NOMO-1 treated with DMSO at 0.1 percent for 48 hours (cell line): ENCODE data around the gene ZNF451.
"Not testable (repeated sequence)": the region's sequence is repeated elsewhere in the genome, so short reads cannot be mapped to it uniquely, and the experiment has no call there.

ENCODE experiments used
- DNase-seq: peaks from one replicate; lab custom pipeline; 2025; ENCODE audit not compliant: unreplicated experiment; lab: John Stamatoyannopoulos, UW

Gene ZNF451, protein sequence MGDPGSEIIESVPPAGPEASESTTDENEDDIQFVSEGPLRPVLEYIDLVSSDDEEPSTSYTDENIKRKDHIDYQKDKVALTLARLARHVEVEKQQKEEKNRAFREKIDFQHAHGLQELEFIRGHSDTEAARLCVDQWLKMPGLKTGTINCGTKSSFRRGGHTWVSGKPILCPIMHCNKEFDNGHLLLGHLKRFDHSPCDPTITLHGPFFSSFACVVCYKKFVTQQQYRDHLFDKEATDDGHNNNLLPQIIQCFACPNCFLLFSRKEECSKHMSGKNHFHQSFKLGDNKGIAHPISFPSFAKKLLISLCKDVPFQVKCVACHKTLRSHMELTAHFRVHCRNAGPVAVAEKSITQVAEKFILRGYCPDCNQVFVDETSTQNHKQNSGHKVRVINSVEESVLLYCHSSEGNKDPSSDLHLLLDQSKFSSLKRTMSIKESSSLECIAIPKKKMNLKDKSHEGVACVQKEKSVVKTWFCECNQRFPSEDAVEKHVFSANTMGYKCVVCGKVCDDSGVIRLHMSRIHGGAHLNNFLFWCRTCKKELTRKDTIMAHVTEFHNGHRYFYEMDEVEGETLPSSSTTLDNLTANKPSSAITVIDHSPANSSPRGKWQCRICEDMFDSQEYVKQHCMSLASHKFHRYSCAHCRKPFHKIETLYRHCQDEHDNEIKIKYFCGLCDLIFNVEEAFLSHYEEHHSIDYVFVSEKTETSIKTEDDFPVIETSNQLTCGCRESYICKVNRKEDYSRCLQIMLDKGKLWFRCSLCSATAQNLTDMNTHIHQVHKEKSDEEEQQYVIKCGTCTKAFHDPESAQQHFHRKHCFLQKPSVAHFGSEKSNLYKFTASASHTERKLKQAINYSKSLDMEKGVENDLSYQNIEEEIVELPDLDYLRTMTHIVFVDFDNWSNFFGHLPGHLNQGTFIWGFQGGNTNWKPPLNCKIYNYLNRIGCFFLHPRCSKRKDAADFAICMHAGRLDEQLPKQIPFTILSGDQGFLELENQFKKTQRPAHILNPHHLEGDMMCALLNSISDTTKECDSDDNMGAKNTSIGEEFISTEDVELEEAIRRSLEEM

GRCh38 chr6:57089687-57090457, at the start of gene ZNF451:
Gene ZNF451, plus strand, starts transcription at chr6:57090188. Its CDS starts 66 bp downstream, at chr6:57090254.
- peak; percentile 98 for DNase-seq

GRCh38 chr6:57044061-57044460, 45.9 kb upstream of the ZNF451 start:
- DNase-seq = not testable (repeated sequence)

- DNase-seq = no peak
Measured at GRCh38 chr6:57044568-57044967, 45.4 kb upstream of the ZNF451 start.

- DNase-seq = peak; percentile 85
Measured at GRCh38 chr6:57046332-57047256, 43.4 kb upstream of the ZNF451 start, which contains the start of gene KIAA1586. Gene KIAA1586, plus strand, starts transcription at chr6:57046693. Its CDS starts 63 bp downstream, at chr6:57046756.

DNA sequence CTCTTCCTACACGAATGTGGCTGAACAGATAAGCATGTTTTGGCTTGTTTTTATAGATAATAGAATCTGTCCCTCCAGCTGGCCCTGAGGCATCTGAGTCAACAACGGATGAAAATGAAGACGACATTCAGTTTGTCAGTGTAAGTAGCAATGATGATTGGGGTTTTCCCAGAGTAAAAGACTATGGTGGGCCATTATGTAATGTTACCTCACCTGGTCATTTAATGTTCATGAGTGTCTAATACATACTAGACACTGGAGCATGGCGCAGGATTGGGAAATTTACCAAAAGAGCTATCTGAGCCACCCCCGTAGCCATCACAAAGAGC, 42.8 kb upstream of the ZNF451 start:
- not testable (repeated sequence) for DNase-seq

DNA sequence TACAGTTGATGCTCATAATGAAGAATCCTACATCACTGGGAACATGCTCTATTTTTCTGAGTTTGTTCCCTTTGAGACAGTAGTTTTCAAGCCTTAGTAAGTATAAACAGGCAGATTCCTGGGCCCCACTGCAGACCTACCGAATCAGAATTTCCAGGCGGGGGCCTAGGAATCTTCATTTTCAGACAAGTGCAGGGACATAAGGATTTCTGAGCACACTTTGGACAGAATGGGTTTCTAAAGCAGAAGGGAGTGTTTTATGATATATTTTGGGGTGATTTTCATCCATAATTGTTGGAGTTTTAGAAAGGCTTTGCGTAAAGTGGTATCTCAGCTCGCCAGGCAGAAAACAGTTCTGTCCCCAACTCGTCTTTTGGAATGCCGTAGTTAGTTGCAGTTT, 42.1 kb upstream of the ZNF451 start:
- not testable (repeated sequence) for DNase-seq

GRCh38 chr6:57048577-57048976, 41.4 kb upstream of the ZNF451 start:
- DNase-seq = no peak

DNA sequence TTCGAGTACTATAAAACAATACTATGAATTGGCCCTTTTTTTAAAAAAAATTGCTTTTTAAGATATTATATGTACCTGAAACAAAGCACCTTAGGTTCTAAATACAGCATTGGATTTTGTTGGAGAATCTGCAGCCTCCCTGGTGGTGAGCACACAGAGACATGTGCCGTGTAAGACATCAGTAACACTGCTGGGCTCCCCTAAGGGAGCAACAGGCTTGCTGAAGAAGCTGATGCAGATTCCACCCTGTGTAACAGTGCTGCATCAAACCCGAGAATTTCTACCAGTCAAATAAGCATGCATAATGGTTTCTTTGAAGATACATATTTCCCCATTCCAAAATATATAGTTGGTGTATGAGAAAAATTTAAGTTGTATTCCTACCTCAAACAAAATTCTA, 26.1 kb upstream of the ZNF451 start:
- no peak for DNase-seq

GRCh38 chr6:57064809-57065208, 25.2 kb upstream of the ZNF451 start:
- DNase-seq = no peak

- DNase-seq = no peak
Measured at GRCh38 chr6:57068061-57068460, 21.9 kb upstream of the ZNF451 start.

DNA sequence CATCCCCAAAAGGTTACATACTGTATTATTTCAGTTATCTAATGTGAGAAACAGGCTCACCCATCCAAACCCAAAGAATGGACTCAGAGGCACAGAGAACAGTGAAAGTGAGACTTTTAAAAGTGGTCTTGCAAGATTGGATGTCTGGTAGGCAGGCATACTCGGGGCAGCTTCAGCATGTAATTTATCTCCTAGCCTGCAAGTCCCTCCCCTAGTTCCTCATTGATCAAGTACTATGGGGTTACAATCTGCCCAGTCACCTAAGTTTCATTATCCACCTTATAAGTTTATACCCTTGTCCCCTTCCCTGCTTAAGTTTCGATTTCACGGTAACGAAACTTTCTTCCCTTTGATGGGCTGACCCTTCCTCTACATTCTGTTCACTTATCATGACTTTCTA, 20.8 kb upstream of the ZNF451 start:
- DNase-seq = no peak

DNA sequence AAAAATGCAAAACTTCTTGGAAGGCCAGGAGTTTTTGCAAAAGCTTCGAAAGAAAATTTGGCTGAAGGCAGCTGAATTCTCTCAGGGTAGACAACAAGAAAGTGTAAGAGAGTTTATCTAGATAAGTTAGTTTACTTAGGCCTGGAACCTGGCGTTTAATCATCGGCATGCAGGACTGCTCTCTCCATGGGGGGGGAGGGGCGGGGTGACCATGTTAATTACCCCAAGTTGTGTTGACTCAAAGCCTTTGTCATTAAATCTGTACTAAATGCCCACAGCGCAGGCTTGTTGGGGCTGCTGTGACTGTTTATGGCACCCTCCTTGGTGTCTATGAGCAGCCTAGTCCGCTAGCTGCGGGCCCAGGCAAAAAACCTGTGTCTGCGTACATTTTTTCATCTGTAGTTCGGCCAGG, 20.1 kb upstream of the ZNF451 start:
- DNase-seq = no peak

DNA sequence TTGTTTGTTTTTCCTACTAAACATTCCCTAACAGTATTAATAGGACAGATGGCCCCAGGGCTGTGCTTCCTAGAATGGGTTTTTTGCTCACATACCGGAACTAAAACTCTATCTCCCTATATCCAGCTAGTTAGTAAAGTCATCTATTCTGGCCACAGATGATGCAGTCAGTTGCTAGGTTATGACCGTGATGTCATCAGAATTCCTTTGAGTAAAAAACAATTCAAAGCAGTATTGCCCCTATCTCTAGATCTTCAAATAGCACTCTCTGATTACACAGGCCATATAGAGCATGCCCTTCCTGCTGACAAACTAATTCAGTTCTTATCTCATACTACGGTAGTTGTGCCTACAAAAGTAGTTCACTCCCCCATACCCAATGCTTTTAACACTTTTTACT, 17.9 kb upstream of the ZNF451 start:
- no peak for DNase-seq

DNA sequence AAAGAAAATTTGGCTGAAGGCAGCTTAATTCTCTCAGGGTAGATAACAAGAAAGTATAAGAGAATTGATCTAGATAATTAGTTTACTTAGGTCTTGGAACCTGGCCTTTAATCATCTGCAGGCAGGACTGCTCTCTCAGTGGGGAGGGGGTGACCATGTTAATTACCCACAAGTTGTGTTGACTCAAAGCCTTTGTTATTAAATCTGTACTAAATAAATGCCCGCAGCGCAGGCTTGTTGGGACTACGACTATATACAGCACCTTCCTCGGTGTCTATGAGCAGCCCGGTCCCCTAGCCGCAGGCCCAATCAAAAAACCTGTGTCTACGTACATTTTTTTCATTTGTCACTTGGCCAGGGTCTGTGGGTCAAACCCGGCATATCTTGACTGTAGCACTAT, 15.6 kb upstream of the ZNF451 start:
- no peak for DNase-seq

- DNase-seq = no peak
Measured at GRCh38 chr6:57075092-57075491, 14.9 kb upstream of the ZNF451 start.

DNA sequence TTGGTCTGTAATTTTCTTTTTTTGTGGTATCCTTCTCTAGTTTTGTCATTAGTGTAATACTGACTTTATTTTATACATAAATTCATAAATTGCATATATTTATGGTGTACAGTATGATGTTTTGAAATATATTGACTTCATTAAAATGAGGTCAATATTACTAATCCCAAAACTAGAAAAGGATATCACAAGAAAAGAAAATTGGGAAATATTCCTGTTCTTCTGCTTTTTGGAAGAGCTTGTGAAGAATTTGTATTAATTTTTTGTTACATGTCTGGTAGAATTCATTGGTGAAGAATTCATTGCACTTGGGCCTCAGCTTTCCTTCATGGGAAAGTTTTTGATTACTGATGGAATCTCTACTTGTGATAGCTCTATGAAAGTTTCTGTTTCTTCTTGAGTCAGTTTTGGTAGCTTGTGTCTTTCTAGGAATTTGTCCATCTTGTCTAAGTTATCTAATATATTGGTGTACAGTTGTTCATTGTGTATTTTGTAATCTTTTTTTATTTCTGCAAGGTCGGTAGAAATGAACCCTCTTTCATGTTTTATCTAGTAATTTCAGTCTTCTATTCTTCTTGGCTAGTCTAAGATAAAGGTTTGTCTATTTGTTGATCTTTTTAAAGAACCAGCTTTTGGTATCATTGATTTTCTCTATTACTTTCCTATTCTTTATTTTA, 11.3 kb upstream of the ZNF451 start:
- no peak for DNase-seq

DNA sequence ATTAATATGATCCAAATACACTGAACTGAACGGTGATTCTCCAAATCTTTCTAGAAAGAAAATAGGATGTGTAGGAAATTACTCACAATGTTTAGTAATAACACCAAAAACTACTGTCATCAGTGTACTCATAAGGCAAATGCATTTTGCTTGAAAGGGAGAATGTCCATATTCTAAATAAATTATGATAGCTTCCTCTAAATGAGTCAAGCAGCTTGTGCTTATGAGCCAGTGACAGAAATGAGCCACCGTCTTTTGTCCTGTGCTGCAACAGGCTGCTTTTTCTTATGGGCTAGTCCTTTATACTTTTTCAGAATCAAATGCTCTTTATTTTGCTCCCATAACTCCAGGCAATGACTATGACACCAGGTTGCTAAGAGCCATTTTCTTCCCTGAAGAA, 4.5 kb upstream of the ZNF451 start:
- no peak for DNase-seq

- DNase-seq = no peak
Measured at GRCh38 chr6:57086843-57087242, 3.1 kb upstream of the ZNF451 start.

DNA sequence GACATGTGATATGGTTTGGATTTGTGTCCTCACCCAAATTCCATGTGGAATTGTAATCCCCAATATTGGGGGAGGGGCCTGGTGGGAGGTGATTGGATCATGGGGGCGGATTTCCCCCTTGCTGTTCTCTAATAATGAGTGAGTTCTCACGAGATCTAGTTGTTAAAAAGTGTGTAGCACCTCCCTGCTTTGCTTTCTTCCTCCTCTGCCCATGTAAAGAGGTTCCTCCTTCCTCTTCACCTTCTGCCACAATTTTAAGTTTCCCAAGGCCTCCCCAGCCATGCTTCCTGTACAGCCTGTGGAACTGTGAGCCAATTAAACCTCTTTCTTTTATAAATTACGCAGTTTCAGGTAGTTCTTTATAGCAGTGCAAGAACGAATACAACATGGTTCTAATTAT, 2.1 kb upstream of the ZNF451 start:
- peak; percentile 29 for DNase-seq
